ENCODE measurements around the gene ANAPC5.

Gene ANAPC5

GRCh38 chr12:121366063-121366459 is 13.8 kb upstream of the ANAPC5 start:
- no peak for DNase-seq

DNA sequence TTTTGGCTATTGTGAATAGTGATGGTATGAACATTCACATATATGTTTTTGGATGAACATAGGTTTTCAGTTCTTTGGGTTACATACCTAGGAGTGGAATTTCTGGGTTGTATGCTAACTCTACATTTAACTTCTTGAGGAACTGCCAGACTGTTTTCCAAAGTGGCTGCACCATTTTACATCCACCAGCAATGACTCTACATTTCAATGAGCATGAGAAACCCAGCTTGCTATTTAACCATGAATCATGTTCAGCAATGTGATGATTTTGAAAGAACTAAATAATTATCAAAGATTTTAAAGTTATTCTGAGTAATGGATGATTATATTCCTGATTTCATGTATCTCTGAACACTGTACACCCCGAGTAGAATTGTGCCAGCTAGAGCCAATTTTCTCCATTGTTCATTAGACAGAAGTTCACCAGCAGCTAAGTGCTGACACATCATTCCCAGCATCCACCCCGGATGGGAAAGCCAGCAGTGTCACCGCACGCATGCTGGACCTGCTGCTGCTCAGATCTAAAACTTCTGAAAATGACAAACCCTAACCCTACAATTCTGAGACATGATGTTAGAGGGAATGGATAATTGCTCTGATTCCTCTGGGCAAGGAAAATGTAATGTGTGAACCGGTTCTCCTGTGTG is 13.3 kb upstream of the ANAPC5 start:
- no peak for DNase-seq

DNA sequence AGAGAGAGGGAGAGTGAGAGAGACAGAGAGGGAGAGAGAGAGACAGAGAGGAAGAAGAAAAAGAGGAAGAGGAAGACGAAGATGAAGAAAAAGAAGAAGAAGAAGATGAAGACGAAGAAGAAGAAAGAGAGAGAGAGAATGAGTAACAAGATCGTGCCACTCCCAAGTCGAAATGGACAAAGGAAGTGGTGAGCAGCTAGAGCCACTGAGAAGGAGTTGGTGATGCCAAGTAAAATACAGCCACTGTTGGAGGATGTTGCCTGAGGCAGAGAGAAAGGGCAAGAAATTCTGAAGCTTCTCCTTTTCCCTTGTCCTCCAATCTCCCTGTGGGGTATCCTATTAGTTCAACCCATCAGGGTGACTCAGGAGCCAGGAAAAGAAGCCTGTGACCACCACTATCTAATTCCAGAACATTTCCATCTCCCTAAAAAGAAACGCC is 12.5 kb upstream of the ANAPC5 start:
- DNase-seq = no peak

DNA sequence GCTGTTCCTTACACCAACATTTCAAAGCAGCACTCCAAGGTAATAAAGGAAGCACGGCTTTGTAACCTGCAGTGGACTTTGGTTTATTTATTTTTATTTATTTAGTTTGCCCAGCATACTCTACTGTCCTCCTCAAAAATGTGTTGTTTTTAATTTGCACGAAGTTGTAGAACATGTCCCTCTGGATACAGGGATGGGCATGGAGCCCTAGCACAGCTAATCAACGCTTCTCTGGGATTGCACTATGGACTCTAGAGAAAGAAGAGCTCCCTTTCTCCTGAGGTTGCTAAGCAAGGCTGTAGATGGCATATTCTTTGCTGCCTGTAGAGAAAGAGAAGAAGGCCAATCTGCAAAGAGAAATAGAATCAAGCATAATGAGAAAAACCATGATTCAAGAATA is 5.9 kb upstream of the ANAPC5 start:
- DNase-seq = no peak

DNA sequence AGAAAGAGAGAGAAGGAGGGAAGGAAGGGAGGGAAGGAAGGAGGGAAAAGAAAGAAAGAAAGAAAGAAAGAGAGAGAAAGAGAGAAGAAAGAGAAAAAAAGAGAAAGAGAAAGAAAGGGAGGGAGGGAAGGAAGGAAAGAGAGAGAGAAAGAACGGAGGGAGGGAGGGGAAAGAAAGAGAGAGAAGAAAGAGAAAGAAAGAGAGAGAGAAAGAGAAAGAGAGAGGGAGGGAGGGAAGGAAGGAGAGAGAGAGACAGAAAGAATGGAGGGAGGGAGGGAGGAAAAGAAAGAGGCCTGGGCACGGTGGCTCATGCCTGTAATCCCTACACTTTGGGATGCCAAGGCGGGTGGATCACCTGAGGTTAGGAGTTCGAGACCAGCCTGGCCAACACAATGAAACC is 5.1 kb upstream of the ANAPC5 start:
- no peak for DNase-seq

DNA sequence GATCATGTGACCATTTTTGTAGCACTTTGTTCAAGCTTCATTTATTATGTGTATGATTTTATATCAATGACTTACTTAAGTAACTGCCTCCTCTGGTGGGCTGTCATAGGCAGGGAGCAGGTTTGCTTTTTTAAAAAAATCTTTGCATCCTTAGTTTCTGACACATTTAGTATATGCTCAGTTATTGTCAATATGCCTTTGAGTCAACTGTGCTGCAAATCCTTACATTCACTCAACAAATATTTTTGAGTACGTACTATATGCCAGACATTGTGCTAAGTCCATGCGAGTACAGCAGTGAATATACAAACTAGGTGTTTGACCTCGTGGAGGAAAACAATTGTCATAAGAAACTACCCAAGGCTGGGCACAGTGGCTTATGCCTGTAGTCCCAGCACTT is 4.4 kb upstream of the ANAPC5 start:
- no peak for DNase-seq

DNA sequence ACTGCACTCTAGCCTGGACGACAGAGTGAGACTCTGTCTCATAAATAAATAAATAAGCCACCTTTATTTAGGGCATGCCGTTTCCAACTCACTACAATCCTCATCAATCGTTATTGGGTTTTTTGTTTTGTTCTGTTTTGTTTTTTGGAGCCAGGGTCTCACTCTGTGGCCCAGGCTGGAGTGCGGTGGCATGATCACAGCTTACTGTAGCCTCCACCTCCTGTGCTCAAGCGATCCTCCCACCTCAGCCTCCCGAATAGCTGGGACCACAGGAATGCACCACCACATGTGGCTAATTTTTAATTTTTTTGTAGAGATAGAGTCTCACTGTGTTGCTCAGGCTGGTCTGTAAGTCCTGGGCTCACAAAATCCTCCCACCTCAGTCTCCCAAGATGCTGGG is 3.6 kb upstream of the ANAPC5 start:
- DNase-seq = no peak

DNA sequence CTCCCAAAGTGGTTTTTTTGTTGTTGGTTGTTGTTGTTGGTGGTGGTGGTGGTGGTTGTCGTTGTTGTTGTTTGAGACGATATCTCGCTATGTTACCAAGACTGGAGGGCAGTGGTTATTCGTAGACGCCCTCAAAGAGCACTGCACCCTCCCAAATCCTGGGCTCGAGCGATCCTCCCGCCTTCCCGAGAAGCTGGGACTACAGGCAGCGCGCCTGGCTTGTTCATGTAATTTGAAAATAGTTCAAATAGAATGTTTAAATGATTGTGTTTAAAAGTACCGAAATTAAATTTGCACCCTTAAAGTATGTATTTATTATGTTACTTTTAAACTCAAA is 439 bp upstream of the ANAPC5 start:
- DNase-seq = no peak

GRCh38 chr12:121346747-121347146 is 5.5 kb downstream of the ANAPC5 start:
- no peak for DNase-seq

DNA sequence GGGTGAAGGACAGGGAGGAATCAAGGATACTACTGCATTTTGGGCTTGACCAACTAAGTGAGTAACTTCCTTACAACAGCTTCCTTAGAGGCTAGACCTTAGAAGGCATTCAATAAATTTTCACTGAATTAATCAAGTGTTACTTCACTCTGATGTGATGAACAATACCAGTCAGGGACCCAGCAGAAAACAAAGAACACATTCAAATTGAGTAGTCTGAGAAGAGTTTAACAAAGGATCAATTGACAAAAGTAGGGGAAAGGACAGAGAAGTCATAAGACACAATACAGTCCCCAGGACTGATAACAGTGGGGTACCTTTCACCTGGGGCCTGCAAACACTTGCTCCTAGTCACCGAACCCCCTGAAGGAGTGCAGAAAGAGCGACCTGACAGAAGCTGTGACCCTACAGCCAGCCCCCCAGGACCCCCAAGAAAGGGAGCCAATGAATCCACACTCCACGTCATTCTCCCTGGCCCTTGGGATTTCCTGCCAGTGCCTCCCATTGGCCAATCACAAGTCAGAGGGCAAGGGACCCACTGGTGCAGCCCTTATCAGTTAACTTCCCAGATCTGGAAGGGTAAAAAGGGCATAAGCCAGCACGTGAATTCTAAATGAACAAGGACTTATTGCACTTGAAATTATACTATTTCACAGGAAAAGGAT is 6.9 kb downstream of the ANAPC5 start:
- no peak for DNase-seq

GRCh38 chr12:121344506-121344905 is 7.7 kb downstream of the ANAPC5 start:
- no peak for DNase-seq

DNA sequence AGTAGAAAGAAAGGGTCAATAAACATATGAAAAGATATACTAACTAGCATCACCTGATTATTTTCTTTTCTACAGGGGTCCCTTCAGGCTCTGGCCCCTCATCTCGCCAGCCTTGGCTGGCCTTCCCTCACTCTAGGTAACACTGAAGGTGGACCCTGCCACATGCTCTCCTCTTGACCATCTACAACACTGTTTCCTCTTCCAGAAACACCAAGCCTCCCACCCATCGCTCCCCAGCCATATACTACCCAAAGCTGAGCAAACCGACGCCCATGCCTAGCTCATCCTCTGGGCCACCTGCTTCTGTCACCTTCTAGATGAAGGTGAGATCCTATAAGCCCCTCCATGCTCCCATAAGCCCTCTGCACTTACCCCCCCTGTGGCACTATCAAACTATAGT is 14.8 kb downstream of the ANAPC5 start:
- no peak for DNase-seq

DNA sequence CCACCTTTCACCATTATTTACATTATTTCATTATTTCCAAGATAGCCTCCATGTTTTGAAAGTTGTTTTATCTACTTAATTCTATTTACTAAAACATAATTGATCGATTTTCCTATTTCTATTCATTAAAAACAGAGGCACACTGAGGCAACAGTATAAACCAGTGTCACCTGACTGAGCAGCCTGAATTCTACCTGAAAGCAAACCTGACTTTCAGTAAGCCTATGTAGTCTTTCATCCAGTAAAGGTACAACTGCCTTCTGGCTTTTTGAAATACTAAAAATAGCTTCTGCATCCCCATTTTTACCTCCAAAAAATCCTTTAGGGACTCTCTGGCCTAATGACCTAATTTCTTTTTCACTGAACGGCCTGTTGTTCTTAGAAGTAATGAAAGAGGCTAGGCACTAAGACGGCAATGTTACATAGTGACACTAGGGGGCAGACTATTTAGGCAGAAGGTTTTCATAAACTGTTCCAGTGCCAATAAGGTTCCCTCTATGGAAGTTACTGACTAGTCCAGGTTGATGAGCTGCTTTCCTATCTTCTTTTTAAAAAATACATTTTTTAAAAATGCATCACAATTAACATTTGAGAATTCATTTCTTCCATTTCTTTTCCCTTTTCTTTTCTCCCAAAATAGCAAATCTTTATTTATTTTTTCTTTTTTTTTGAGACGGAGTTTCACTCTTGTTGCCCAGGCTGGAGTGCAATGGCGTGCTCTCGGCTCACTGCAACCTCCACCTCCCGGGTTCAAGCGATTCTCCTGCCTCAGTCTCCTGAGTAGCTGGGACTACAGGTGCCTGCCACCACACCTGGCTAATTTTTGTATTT is 17.5 kb downstream of the ANAPC5 start:
- peak; percentile 61 for DNase-seq

- no peak for DNase-seq
Observed at GRCh38 chr12:121333747-121334146, 18.5 kb downstream of the ANAPC5 start.

DNA sequence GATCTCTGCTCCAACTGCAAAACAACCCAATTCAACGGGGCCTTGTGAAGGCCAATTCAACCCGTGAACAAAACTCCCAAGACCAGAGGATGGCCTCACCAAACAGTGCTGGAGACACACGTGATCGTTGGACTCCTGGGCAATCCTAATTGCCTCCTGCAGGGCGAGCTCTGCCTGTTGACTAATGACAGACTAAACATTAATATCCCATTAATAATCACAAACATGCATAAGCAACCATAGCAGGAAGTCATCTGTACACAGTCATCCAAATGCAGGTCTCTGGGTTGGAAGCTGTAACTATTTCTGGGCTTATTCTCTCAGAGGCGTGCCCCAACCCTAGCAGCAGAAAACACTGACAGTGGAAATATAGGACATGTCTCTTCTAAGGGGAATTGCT is 21.0 kb downstream of the ANAPC5 start:
- DNase-seq = no peak

- DNase-seq = no peak
Observed at GRCh38 chr12:121330692-121331091, 21.5 kb downstream of the ANAPC5 start.

- DNase-seq = no peak
Observed at GRCh38 chr12:121330195-121330594, 22.0 kb downstream of the ANAPC5 start.

- no peak for DNase-seq
Observed at GRCh38 chr12:121328620-121329019, 23.6 kb downstream of the ANAPC5 start.

DNA sequence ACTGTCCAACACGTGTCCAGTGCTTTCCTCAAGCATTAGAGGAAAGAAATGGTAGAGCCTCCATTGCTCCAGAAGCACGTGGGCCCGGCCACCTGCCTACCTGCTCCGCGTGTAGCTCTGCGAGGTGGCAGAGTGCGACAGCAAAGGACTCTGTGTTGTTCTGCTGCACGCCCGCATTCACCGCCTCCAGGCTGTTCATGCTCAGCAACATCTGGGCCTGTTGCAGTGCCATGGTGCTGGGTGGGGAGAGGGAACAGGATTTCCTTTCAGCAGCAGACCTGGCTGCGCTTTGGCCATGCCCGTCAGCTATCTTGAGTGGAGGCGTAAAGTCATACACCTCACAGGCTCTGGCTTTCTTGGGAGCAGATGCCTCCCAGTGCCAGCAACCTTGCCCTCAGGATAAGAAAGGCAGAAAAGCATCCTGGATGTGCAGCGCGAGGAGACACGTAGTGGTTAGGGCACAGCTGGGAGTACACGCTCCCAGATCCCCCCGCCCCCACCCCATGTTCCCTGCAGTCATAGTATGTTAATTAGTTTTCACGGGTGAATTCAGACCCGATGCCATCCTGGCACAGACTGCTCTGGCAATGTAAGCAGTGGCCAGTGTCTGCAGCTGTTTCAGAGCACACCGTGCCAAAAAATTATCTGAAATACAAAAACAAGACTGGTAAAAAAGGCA is 25.1 kb downstream of the ANAPC5 start:
- DNase-seq = no peak

GRCh38 chr12:121325922-121326396 is 26.3 kb downstream of the ANAPC5 start:
- DNase-seq = no peak

GRCh38 chr12:121323908-121324307 is 28.3 kb downstream of the ANAPC5 start:
- no peak for DNase-seq

DNA sequence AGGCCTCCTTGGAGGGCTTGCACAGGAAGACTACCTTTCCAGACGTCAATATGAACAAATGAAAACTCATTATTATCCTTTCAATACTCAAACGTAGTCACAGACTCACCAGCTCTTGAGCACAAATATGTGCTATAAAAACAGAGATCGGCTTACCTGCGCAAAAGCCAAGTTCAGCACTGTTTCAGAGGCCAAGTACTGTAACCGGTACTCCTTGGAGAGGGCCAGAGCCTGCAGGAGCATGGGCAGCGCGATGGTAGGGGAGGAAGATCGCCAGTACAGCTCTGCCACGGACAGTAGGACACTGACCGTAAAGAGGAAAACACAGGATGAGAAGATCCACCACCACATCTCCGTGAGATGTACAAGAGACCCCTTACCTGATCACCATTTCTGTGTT is 34.1 kb downstream of the ANAPC5 start:
- no peak for DNase-seq

DNA sequence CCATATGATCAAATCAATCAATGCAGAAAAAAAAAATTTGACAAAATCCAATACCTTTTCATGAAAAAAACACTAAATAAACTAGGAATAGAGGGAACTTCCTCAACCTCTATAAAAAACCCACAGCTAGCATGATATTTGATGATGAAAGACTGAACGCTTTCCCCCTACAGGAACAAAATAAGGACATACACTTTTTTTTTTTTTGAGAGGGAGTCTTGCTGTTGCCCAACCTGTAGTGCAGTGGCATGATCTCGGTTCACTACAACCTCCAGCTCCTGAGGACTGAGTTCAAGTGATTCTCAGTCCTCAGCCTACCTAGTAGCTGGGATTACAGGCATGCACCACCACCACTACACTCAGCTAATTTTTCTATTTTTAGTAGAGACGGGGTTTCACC is 37.8 kb downstream of the ANAPC5 start:
- DNase-seq = no peak
